ENCODE data around the gene RPP40. TPM values are rescaled to one million over a fixed set of nuclear protein-coding genes. Genes with fewer than 3 reads are reported as not detected.

RPP40 gene
- total and polyA plus RNA-seq, 5 donors from 2014 or later: 1.6 to 20.2 (median 16.1) TPM

DNA sequence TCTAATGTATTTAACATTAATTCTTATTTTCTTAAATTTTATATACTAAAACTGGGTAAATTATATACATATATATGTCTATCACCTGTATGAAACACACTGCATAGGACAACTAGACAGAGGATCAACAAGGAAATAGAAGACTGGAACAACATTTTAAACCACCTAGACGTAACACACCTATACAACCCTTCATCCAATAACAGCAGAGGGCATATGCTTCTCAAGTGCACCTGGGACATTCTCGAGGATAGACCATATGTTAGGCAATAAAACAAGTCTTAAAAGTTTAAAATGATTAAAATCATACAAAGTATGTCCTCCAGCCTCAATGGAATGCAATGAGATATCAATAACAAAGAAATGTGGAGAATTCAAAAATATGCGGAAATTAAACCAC is 45.2 kb downstream of the RPP40 start:
- Mint-ChIP-seq H3K27me3 (peaks cover 4% of the 10 kb centered on the region), H3K36me3 (peaks cover 11% of the 10 kb centered on the region), H3K9me3 (no peaks in the 10 kb centered on the region), H3K4me1 (no peaks in the 10 kb centered on the region), H3K4me3 (no peak overlapping the region), H3K27ac (no peak overlapping the region)
- Histone ChIP-seq H3K36me3 (ENCODE audit: control insufficient read depth, insufficient read depth, low read length) (peaks cover 7% of the 10 kb centered on the region), H3K4me3 (ENCODE audit: low read depth, low read length) (no peak overlapping the region), H3K4me1 (ENCODE audit: control insufficient read depth, insufficient read depth, low read length, poor library complexity, severe bottlenecking) (no peaks in the 10 kb centered on the region), H3K9me3 (ENCODE audit: control insufficient read depth in 2 of 2, low read length in 2 of 2) (no peaks in the 10 kb centered on the region), H3K27me3 (ENCODE audit: control insufficient read depth, insufficient read depth, low read length) (no peaks in the 10 kb centered on the region), H3K27ac (ENCODE audit: insufficient read depth, low read length, poor library complexity, severe bottlenecking) (no peak overlapping the region)
- DNase-seq (no peak), ATAC-seq (ENCODE audit: low read depth in 2 of 2) (no peak)

GRCh38 chr6:4957521-4958231 is 46.2 kb downstream of the RPP40 start:
- Histone ChIP-seq H3K9me3 (ENCODE audit: control insufficient read depth in 2 of 2, low read length in 2 of 2) (no peaks in the 10 kb centered on the region), H3K4me3 (ENCODE audit: low read depth, low read length) (no peak overlapping the region), H3K27ac (ENCODE audit: insufficient read depth, low read length, poor library complexity, severe bottlenecking) (no peak overlapping the region), H3K36me3 (ENCODE audit: control insufficient read depth, insufficient read depth, low read length) (peaks cover 12% of the 10 kb centered on the region), H3K4me1 (ENCODE audit: control insufficient read depth, insufficient read depth, low read length, poor library complexity, severe bottlenecking) (no peaks in the 10 kb centered on the region), H3K27me3 (ENCODE audit: control insufficient read depth, insufficient read depth, low read length) (no peaks in the 10 kb centered on the region)
- Mint-ChIP-seq H3K9me3 (no peaks in the 10 kb centered on the region), H3K27me3 (peaks cover under 1% of the 10 kb centered on the region), H3K27ac (no peak overlapping the region), H3K4me3 (no peak overlapping the region), H3K4me1 (no peaks in the 10 kb centered on the region), H3K36me3 (peaks cover 15% of the 10 kb centered on the region)
- ATAC-seq (ENCODE audit: low read depth in 2 of 2): no peak
- no peak for DNase-seq

DNA sequence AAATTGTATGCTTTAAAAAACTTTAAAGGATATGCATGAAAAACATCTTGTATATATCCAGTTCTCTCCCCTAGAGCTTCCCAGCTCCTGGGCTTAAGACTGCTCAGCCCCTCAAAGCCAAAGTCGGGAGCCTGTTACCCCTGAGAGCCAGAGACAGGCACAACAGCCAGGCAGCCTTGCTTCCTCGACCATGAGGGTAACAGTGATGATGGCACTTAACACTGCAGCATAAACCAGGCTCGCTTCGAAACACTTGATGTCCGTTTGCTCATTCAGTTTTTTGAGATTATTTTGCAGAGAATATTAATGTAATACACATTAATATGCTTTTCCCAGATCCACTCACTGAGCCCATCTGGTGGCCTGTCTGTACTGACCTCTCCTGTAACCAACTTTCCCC is 47.2 kb downstream of the RPP40 start:
- H3K36me3 Mint-ChIP-seq: peaks cover 25% of the 10 kb centered on the region
- ATAC-seq (ENCODE audit: low read depth in 2 of 2) (no peak), DNase-seq (no peak)
- Histone ChIP-seq H3K4me1 (ENCODE audit: control insufficient read depth, insufficient read depth, low read length, poor library complexity, severe bottlenecking) (no peaks in the 10 kb centered on the region), H3K9me3 (ENCODE audit: control insufficient read depth in 2 of 2, low read length in 2 of 2) (no peaks in the 10 kb centered on the region), H3K4me3 (ENCODE audit: low read depth, low read length) (no peak overlapping the region), H3K27me3 (ENCODE audit: control insufficient read depth, insufficient read depth, low read length) (no peaks in the 10 kb centered on the region), H3K27ac (ENCODE audit: insufficient read depth, low read length, poor library complexity, severe bottlenecking) (no peak overlapping the region), H3K36me3 (ENCODE audit: control insufficient read depth, insufficient read depth, low read length) (peaks cover 20% of the 10 kb centered on the region)
- no peaks in the 10 kb centered on the region for H3K9me3 Mint-ChIP-seq
- no peaks in the 10 kb centered on the region for H3K4me1 Mint-ChIP-seq
- no peak overlapping the region for H3K4me3 Mint-ChIP-seq
- H3K27me3 Mint-ChIP-seq: no peaks in the 10 kb centered on the region
- H3K27ac Mint-ChIP-seq: no peak overlapping the region

GRCh38 chr6:4953440-4953839 is 50.4 kb downstream of the RPP40 start:
- Histone ChIP-seq H3K4me3 (ENCODE audit: low read depth, low read length) (no peak overlapping the region), H3K27me3 (ENCODE audit: control insufficient read depth, insufficient read depth, low read length) (no peaks in the 10 kb centered on the region), H3K27ac (ENCODE audit: insufficient read depth, low read length, poor library complexity, severe bottlenecking) (no peak overlapping the region), H3K36me3 (ENCODE audit: control insufficient read depth, insufficient read depth, low read length) (peaks cover 32% of the 10 kb centered on the region), H3K4me1 (ENCODE audit: control insufficient read depth, insufficient read depth, low read length, poor library complexity, severe bottlenecking) (no peaks in the 10 kb centered on the region), H3K9me3 (ENCODE audit: control insufficient read depth in 2 of 2, low read length in 2 of 2) (no peaks in the 10 kb centered on the region)
- no peak for ATAC-seq (ENCODE audit: low read depth in 2 of 2)
- DNase-seq: no peak
- H3K27ac Mint-ChIP-seq: no peak overlapping the region
- H3K4me1 Mint-ChIP-seq: no peaks in the 10 kb centered on the region
- no peaks in the 10 kb centered on the region for H3K27me3 Mint-ChIP-seq
- no peak overlapping the region for H3K4me3 Mint-ChIP-seq
- H3K36me3 Mint-ChIP-seq: peaks cover 41% of the 10 kb centered on the region
- H3K9me3 Mint-ChIP-seq: no peaks in the 10 kb centered on the region

DNA sequence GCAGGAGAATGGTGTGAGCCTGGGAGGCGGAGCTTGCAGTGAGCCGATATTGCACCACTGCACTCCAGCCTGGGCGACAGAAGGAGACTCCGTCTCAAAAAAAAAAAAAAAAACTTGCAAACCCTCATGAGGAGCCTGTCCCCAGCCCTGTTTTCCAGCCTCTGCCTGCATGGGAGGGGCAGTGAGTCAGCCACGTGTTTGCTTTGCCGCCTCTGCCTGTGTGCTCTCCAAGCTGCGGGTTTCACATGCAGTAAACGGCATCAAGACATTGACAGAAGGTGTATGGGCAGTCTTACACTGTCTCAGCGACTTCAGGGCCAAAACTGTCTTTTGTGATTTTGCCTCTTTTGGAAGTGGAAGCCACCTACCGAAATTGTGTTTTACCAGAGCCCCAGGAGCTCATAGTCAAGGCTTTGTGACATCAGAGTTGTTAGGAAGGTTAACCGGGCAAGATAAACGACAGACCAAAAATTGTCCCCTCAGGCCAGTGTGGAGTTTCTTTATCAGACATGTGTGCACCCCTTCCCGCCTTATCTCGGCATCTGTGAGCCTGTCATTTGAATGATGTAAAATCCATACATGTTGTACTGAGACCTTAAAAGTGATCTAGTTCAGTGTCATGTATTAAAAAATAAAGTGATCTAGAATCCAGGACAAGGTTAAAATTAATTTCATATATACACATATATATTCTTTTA is 52.9 kb downstream of the RPP40 start:
- peaks cover 51% of the 10 kb centered on the region for H3K36me3 Mint-ChIP-seq
- H3K27ac ChIP-seq (ENCODE audit: insufficient read depth, low read length, poor library complexity, severe bottlenecking): no peak overlapping the region
- H3K4me1 ChIP-seq (ENCODE audit: control insufficient read depth, insufficient read depth, low read length, poor library complexity, severe bottlenecking): no peaks in the 10 kb centered on the region
- no peak overlapping the region for H3K4me3 Mint-ChIP-seq
- ATAC-seq (ENCODE audit: low read depth in 2 of 2) (no peak), DNase-seq (no peak)
- H3K27me3 Mint-ChIP-seq: no peaks in the 10 kb centered on the region
- H3K4me3 ChIP-seq (ENCODE audit: low read depth, low read length): no peak overlapping the region
- no peaks in the 10 kb centered on the region for H3K9me3 Mint-ChIP-seq
- peaks cover 39% of the 10 kb centered on the region for H3K36me3 ChIP-seq (ENCODE audit: control insufficient read depth, insufficient read depth, low read length)
- no peak overlapping the region for H3K27ac Mint-ChIP-seq
- H3K9me3 ChIP-seq (ENCODE audit: control insufficient read depth in 2 of 2, low read length in 2 of 2): no peaks in the 10 kb centered on the region
- H3K4me1 Mint-ChIP-seq: no peaks in the 10 kb centered on the region
- H3K27me3 ChIP-seq (ENCODE audit: control insufficient read depth, insufficient read depth, low read length): no peaks in the 10 kb centered on the region

DNA sequence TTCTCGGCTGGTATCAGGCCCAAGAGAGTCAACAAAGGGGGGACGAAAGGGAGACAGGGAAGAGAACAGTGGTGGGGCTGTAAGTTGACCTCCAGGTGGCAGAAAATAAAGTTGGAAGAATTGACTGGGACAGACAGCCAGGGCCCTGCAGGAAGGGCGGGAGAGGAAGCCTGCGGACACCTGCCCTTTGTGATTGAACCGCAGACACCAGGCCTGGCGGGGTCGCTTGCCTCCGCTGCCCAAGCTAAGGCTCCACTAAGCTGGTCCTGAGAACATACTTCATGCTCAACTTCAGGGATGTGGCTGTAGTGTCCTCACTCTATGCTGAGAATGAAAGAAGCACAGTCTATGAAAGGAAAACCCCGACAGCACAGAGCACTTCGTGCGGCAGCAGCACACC is 53.8 kb downstream of the RPP40 start:
- DNase-seq: no peak
- no peak overlapping the region for H3K27ac Mint-ChIP-seq

DNA sequence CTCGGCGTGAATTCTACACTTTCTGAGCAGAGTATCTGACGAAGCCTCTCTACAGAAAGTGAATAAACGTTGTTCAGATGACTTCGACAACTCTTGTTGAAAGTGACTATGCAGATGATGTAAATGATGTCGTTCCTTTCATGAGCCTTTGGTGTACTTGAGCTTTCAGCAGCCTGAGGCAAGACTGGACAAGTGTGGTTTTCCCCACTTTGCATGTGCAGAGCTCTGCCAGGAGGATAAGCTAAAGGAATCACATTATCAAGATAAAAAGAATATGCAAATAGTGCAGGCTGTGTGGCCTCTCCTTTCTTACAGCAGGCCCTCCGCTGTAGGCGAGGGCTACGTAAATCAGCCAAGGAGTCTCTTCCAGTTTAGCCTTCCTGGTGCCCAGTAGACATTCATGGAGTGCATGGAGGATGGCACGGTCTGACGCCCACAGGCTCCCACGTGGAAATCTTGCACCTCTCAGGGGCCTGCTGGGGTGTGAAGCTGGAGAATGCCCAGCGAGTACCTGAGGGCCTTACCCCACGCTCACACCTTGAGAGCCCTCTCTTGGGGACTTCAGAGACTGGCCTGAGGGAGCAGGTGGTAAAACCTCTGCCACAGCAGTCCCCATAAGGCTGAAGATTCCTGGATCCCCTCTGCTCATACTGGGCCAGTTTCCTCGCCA is 54.9 kb downstream of the RPP40 start:
- Mint-ChIP-seq H3K9me3 (no peaks in the 10 kb centered on the region), H3K36me3 (peaks cover 61% of the 10 kb centered on the region), H3K27ac (no peak overlapping the region), H3K27me3 (no peaks in the 10 kb centered on the region), H3K4me3 (no peak overlapping the region), H3K4me1 (peaks cover 0 to 4% (median under 1%) of the 10 kb centered on the region in 4 donors)
- H3K36me3 ChIP-seq (ENCODE audit: control insufficient read depth, insufficient read depth, low read length): peaks cover 51% of the 10 kb centered on the region
- DNase-seq (no peak), ATAC-seq (ENCODE audit: low read depth in 2 of 2) (no peak)
- H3K4me3 ChIP-seq (ENCODE audit: low read depth, low read length): no peak overlapping the region
- no peaks in the 10 kb centered on the region for H3K9me3 ChIP-seq (ENCODE audit: control insufficient read depth in 2 of 2, low read length in 2 of 2)
- no peaks in the 10 kb centered on the region for H3K27me3 ChIP-seq (ENCODE audit: control insufficient read depth, insufficient read depth, low read length)
- no peaks in the 10 kb centered on the region for H3K4me1 ChIP-seq (ENCODE audit: control insufficient read depth, insufficient read depth, low read length, poor library complexity, severe bottlenecking)
- H3K27ac ChIP-seq (ENCODE audit: insufficient read depth, low read length, poor library complexity, severe bottlenecking): no peak overlapping the region

More for the DNA sequence above, 53.8 kb downstream of the RPP40 start:
- no peaks in the 10 kb centered on the region for H3K9me3 Mint-ChIP-seq
- H3K4me3 ChIP-seq (ENCODE audit: low read depth, low read length): no peak overlapping the region
- H3K36me3 Mint-ChIP-seq: peaks cover 58% of the 10 kb centered on the region
- H3K4me3 Mint-ChIP-seq: no peak overlapping the region
- no peak for ATAC-seq (ENCODE audit: low read depth in 2 of 2)
- no peaks in the 10 kb centered on the region for H3K9me3 ChIP-seq (ENCODE audit: control insufficient read depth in 2 of 2, low read length in 2 of 2)
- peaks cover 48% of the 10 kb centered on the region for H3K36me3 ChIP-seq (ENCODE audit: control insufficient read depth, insufficient read depth, low read length)
- H3K27ac ChIP-seq (ENCODE audit: insufficient read depth, low read length, poor library complexity, severe bottlenecking): no peak overlapping the region
- no peaks in the 10 kb centered on the region for H3K4me1 ChIP-seq (ENCODE audit: control insufficient read depth, insufficient read depth, low read length, poor library complexity, severe bottlenecking)
- no peaks in the 10 kb centered on the region for H3K27me3 ChIP-seq (ENCODE audit: control insufficient read depth, insufficient read depth, low read length)
- no peaks in the 10 kb centered on the region for H3K4me1 Mint-ChIP-seq
- no peaks in the 10 kb centered on the region for H3K27me3 Mint-ChIP-seq
